SK-N-SH (cell line): ENCODE measurements around the gene LRRC43. TPM values are rescaled to one million over a fixed set of nuclear protein-coding genes. Genes with fewer than 3 reads are reported as not detected.

Experiments used
- CTCF ChIA-PET: fragments of 300-600, 350-600 bp; formaldehyde crosslinking; extraction: SDS; loops from one replicate; lab custom pipeline; 2021; lab: Yijun Ruan, JAX
- POLR2A ChIA-PET: fragments of 350-600 bp; sonication (Branson Sonifier 250); formaldehyde crosslinking; extraction: SDS; loops from one replicate; lab custom pipeline; 2020; ENCODE audit warnings: antibody characterized with exemption, inconsistent platforms; lab: Yijun Ruan, JAX
- DNase-seq: peaks from one replicate; pipeline ENCODE4 v3.0.0; 2012
- H2AFZ ChIP-seq: fragments of 200-600 bp; sonication (generic); 2 replicates; pipeline ENCODE4 v1.8.1; 2016; ENCODE audit warnings: antibody characterized with exemption, mild to moderate bottlenecking, low read depth
- H3F3A ChIP-seq: fragments of 200-600 bp; sonication (generic); replicated peaks from 2 replicates; pipeline ENCODE3; 2016; ENCODE audit warnings: antibody characterized with exemption, mild to moderate bottlenecking; ENCODE audit not compliant: insufficient read depth
- H3K27ac ChIP-seq, 2 experiments: fragments of 200-500 bp in 1 of 2; fragments of 200-600 bp in 1 of 2; sonication (Bioruptor generic) in 1 of 2; sonication (generic), shearing (Covaris generic) in 1 of 2; 2 replicates each; pipeline versions ENCODE4 v1.5.1 to v1.6.1; 2014 to 2016; ENCODE audit warnings: low read depth in 2 of 2, inconsistent platforms in 1 of 2, low read length in 1 of 2, mild to moderate bottlenecking in 1 of 2, mixed read lengths in 1 of 2
- H3K27me3 ChIP-seq: fragments of 200-600 bp; sonication (generic), shearing (Covaris generic); 2 replicates; pipeline ENCODE4 v1.6.1; 2016; ENCODE audit warnings: mixed run types; ENCODE audit not compliant: insufficient read depth
- H3K36me3 ChIP-seq, 2 experiments: fragments of 200-500 bp in 1 of 2; fragments of 200-600 bp in 1 of 2; sonication (Bioruptor generic) in 1 of 2; sonication (generic) in 1 of 2; replicated peaks in 1 of 2; 2 replicates each; pipeline versions ENCODE3 to v1.5.1; 2014 to 2016; ENCODE audit warnings: low read length in 1 of 2, mild to moderate bottlenecking in 1 of 2; ENCODE audit not compliant: insufficient read depth in 2 of 2, control insufficient read depth in 1 of 2
- H3K4me1 ChIP-seq, 2 experiments: fragments of 200-500 bp in 1 of 2; fragments of 200-600 bp in 1 of 2; sonication (Bioruptor generic) in 1 of 2; sonication (generic), shearing (Covaris generic) in 1 of 2; 2 replicates each; pipeline versions ENCODE4 v1.5.1 to v1.6.1; 2014 to 2016; ENCODE audit warnings: low read depth in 1 of 2, low read length in 1 of 2, mixed run types in 1 of 2; ENCODE audit not compliant: insufficient read depth in 2 of 2, control insufficient read depth in 1 of 2
- H3K4me2 ChIP-seq: fragments of 200-600 bp; sonication (generic), shearing (Covaris generic); 2 replicates; pipeline ENCODE4 v1.6.1; 2017; ENCODE audit warnings: mixed run types
- H3K4me3 ChIP-seq, 2 experiments: fragments of 200-500 bp in 1 of 2; fragments of 200-600 bp in 1 of 2; sonication (Bioruptor generic) in 1 of 2; sonication (generic), shearing (Covaris generic) in 1 of 2; 2 replicates each; pipeline versions ENCODE4 v1.5.1 to v1.8.1; 2014 to 2016; ENCODE audit warnings: low read depth in 2 of 2, inconsistent platforms in 1 of 2, low read length in 1 of 2, mild to moderate bottlenecking in 1 of 2, mixed read lengths in 1 of 2, moderate library complexity in 1 of 2
- H3K79me2 ChIP-seq: fragments of 200-600 bp; sonication (generic); 2 replicates; pipeline ENCODE4 v1.8.1; 2017; ENCODE audit warnings: mild to moderate bottlenecking; ENCODE audit not compliant: insufficient read depth
- H3K9ac ChIP-seq: fragments of 200-600 bp; sonication (generic); 2 replicates; pipeline ENCODE4 v1.6.1; 2017; ENCODE audit warnings: mixed run types
- H3K9me2 ChIP-seq: fragments of 200-600 bp; sonication (generic); 2 replicates; pipeline ENCODE4 v1.6.1; 2017; ENCODE audit warnings: mixed run types
- H3K9me3 ChIP-seq: fragments of 200-600 bp; sonication (generic); 2 replicates; pipeline ENCODE4 v1.6.1; 2017; ENCODE audit warnings: mixed run types, mild to moderate bottlenecking, moderate library complexity
- H4K20me1 ChIP-seq: fragments of 200-600 bp; sonication (generic); 2 replicates; pipeline ENCODE4 v1.6.1; 2017; ENCODE audit warnings: mild to moderate bottlenecking, mixed run types; ENCODE audit not compliant: insufficient read depth
- CHD2 ChIP-seq: fragments of 150-350 bp; IDR thresholded peaks from 2 replicates; pipeline ENCODE4 v1.6.1; 2018; ENCODE audit warnings: low read length; ENCODE audit not compliant: partially characterized antibody
- EP300 ChIP-seq, 2 experiments: IDR thresholded peaks; 2 replicates each; pipeline versions ENCODE4 v1.4.0 to v1.6.1; 2012; ENCODE audit warnings: borderline replicate concordance in 1 of 2, low read depth in 1 of 2, low read length in 1 of 2
- NRF1 ChIP-seq: IDR thresholded peaks from 2 replicates; pipeline ENCODE4 v1.6.1; 2012; ENCODE audit warnings: low read depth, mild to moderate bottlenecking, low read length
- RXRA ChIP-seq: IDR thresholded peaks from 2 replicates; pipeline ENCODE4 v1.4.0; 2012; ENCODE audit warnings: low read depth, mild to moderate bottlenecking, borderline replicate concordance
- SMC3 ChIP-seq: IDR thresholded peaks from 2 replicates; pipeline ENCODE4 v1.6.1; 2012; ENCODE audit warnings: low read depth, low read length, improper control_type of control experiment
- TEAD4 ChIP-seq: IDR thresholded peaks from 2 replicates; pipeline ENCODE4 v1.4.0; 2012; ENCODE audit warnings: mild to moderate bottlenecking, borderline replicate concordance; ENCODE audit not compliant: insufficient read depth
- YY1 ChIP-seq: IDR thresholded peaks from 2 replicates; pipeline ENCODE4 v1.4.0; 2012; ENCODE audit warnings: low read depth, mild to moderate bottlenecking
- WGBS: methylation state at CpG from one replicate; pipeline ENCODE4 v1.1.6; 2017; ENCODE audit warnings: low lambda C conversion rate; 5-methylcytosine and 5-hydroxymethylcytosine counted together
- polyA plus RNA-seq, 3 experiments: library from polyadenylated mRNA; depleted of rRNA; stranded (reverse); fragments of >200 nt; gene quantifications; 2 replicates each; pipeline ENCODE4 v1.2.3, GENCODE V29; 2012
- TF ChIP-seq, protein P1 (sequence below): IDR thresholded peaks from 2 replicates; pipeline ENCODE4 v1.4.0; 2012; ENCODE audit warnings: low read depth, borderline replicate concordance
- TF ChIP-seq, protein P2 (sequence below): fragments of 150-350 bp; IDR thresholded peaks from 2 replicates; pipeline ENCODE4 v1.6.1; 2017; ENCODE audit warnings: antibody characterized with exemption, low read length, low read depth, borderline replicate concordance

The LRRC43 gene, protein sequence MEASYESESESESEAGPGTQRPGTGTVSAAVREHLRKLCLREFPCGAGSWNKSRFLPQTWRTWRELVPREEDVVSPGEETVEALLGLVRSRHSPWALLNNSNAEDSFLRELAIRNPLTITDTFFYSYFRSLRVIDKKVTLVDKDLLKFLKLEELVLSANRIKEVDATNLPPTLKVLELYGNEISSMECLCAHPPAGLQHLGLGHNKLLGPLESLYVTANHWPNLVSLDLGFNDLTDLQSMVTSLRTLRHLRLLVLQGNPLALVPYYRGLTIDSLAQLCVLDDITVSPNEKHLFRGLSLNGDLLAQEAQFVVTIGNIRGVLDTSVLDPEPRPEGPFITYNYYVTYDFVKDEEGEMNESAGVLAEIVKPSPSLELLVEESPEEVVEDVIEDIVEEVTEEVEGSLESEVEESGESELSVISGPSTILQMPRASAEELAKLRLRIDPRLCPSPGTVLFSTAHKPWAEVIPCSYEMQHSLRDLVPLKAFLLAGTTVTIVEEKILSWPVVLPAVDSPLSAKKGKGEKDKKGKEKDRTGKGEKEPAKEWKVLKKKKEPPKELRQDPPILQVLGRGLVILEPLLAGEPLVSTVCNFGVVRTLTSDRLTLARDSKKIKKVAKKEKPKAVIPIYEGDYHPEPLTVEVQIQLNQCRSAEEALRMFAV
- polyA plus RNA-seq (2012; rRNA removed), result 0.94 and 1.4 TPM in 2 replicates
- polyA plus RNA-seq (2012; cell fraction: cytosol; rRNA removed), result 0.50 and 0.59 TPM in 2 replicates
- 1.5 and 1.7 TPM in 2 replicates for polyA plus RNA-seq (2012; cell fraction: nucleus; rRNA removed)

DNA sequence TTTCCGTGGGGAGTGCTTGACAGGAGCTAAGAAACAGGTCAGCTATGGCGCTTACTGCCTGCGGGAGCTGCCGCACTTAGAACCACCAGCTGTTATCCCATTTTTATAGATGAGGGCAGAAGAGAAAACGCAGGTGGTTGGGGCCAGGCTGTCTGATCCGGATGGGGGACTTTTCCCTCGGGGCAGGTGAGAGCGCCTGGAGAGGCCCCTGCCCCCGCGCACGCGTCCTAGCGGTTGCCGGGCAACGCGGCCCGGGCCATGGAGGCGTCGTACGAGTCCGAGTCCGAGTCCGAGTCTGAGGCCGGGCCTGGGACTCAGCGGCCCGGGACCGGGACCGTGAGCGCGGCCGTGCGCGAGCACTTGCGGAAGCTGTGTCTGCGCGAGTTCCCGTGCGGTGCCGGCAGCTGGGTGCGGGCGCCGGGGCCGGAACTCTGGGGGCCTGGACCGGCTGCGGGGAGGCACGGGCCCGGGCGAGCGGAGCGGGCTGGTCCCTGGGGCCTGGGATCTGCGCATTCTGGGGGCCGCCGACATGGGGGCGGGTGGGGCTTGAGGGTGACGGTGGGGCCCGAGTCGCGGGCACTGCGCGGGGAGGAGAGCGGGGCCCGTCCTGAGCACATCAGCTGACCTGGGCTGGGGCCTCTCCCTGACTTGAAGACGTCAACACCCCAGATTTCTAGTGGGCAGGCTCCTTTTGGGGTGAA is at the start of gene LRRC43:
Gene LRRC43, plus strand, starts transcription at position 237 of the 701 bp plus-strand sequence. Its CDS starts 22 bp downstream, at position 259.
- TF ChIP-seq, protein P1, sequence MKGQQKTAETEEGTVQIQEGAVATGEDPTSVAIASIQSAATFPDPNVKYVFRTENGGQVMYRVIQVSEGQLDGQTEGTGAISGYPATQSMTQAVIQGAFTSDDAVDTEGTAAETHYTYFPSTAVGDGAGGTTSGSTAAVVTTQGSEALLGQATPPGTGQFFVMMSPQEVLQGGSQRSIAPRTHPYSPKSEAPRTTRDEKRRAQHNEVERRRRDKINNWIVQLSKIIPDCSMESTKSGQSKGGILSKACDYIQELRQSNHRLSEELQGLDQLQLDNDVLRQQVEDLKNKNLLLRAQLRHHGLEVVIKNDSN, result no peak
- TF ChIP-seq NRF1 (0 out of 2 replicates have a peak, but pooled peaks have one; percentile 16), EP300 (IDR thresholded peaks at IDR 0.05; ENCODE audit: borderline replicate concordance in 1 of 2, low read depth in 1 of 2, low read length in 1 of 2) (0 out of 4 replicates have a peak, but pooled peaks of 1 of the 2 experiments have one; percentile 24)
- no peaks in the 10 kb centered on the region for H3K9me2 ChIP-seq
- ChIA-PET POLR2A (no interaction called here), CTCF (interaction anchor here (1.1 to 2.2 kb wide), 7 partner anchors 8 to 173 kb away, joined by 3 to 14 read pairs (median 4); no protein-coding TSS in a partner anchor)
- H3K27ac ChIP-seq, result no peak within 1 kb of the TSS
- H4K20me1 ChIP-seq, result no peaks in the 10 kb centered on the region
- peak within 1 kb of the TSS; percentile 63 for H3K4me2 ChIP-seq
- H3K9me3 ChIP-seq, result no peaks in the 10 kb centered on the region
- no peak within 1 kb of the TSS for H3K9ac ChIP-seq
- H3K36me3 ChIP-seq, result no peaks in the 10 kb centered on the region
- H3K4me1 ChIP-seq, result no peaks in the 10 kb centered on the region; a peak in 1 of 4 replicates
- WGBS, result 25% methylated on average over 26 of the region's 63 CpGs
- H3F3A ChIP-seq, result peaks cover 5% of the 10 kb centered on the region
- DNase-seq, result peak; percentile 83
- H3K27me3 ChIP-seq, result no peaks in the 10 kb centered on the region
- peak within 1 kb of the TSS; percentile 70; the same call in 1 of the 2 replicates for H2AFZ ChIP-seq
- H3K79me2 ChIP-seq, result no peaks in the 10 kb centered on the region
- peak within 1 kb of the TSS; percentile 39 to 46; a peak in 3 of 4 replicates for H3K4me3 ChIP-seq

DNA sequence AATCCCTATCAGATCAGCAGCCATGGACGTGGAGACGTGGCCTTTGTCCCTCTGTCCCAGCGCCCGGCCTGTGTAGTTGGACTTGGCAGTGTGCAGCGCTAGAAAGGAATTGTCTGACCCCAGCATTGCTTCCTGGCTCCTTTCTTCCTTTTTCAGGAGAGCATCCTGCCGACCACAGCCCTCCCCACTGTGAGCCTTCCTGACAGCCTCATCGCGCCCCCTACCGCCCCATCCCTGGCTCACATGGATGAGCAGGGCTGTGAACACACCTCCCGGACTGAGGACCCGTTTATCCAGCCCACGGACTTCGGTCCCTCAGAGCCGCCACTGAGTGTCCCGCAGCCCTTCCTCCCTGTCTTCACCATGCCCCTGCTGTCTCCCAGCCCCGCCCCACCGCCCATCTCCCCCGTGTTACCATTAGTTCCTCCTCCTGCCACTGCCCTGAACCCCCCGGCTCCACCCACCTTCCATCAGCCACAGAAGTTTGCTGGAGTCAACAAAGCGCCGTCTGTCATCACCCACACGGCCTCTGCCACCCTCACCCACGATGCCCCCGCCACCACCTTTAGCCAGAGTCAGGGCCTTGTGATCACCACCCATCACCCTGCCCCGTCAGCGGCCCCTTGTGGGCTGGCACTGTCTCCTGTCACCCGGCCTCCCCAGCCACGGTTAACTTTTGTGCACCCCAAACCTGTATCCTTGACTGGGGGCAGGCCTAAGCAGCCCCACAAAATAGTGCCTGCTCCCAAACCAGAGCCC is 49.6 kb upstream of the LRRC43 start:
- H3K9me2 ChIP-seq, result no peaks in the 10 kb centered on the region
- POLR2A ChIA-PET, result no interaction called here
- 96% methylated on average over 24 of the region's 28 CpGs for WGBS
- no peaks in the 10 kb centered on the region for H3K4me1 ChIP-seq
- no peaks in the 10 kb centered on the region for H3K79me2 ChIP-seq
- no peak overlapping the region for H3K4me3 ChIP-seq
- no peak overlapping the region for H3K9ac ChIP-seq
- 0 out of 2 replicates have a peak, but pooled peaks cover 5% of the 10 kb centered on the region for H4K20me1 ChIP-seq
- no peak overlapping the region for H3K4me2 ChIP-seq
- TF ChIP-seq YY1, result no peak
- TF ChIP-seq TEAD4, result no peak
- no peak for TF ChIP-seq RXRA
- TF ChIP-seq SMC3, result no peak
- TF ChIP-seq, protein P2, sequence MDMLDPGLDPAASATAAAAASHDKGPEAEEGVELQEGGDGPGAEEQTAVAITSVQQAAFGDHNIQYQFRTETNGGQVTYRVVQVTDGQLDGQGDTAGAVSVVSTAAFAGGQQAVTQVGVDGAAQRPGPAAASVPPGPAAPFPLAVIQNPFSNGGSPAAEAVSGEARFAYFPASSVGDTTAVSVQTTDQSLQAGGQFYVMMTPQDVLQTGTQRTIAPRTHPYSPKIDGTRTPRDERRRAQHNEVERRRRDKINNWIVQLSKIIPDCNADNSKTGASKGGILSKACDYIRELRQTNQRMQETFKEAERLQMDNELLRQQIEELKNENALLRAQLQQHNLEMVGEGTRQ, result no peak
- TF ChIP-seq CHD2, result no peak
- H3K27ac ChIP-seq, result no peak overlapping the region
- peaks cover 25 to 53% of the 10 kb centered on the region in 2 experiments for H3K36me3 ChIP-seq
- H3K27me3 ChIP-seq, result no peaks in the 10 kb centered on the region
- H3K9me3 ChIP-seq, result no peaks in the 10 kb centered on the region
- DNase-seq, result no peak
- peaks cover 8% of the 10 kb centered on the region for H3F3A ChIP-seq
- CTCF ChIA-PET, result interaction anchor here (1.8 to 6.8 kb wide), 3 partner anchors 10 to 222 kb away, joined by 9 to 85 read pairs (median 32); no protein-coding TSS in a partner anchor
- H2AFZ ChIP-seq, result no peak overlapping the region
